ENCODE data around the gene ZCCHC14.

DNA sequence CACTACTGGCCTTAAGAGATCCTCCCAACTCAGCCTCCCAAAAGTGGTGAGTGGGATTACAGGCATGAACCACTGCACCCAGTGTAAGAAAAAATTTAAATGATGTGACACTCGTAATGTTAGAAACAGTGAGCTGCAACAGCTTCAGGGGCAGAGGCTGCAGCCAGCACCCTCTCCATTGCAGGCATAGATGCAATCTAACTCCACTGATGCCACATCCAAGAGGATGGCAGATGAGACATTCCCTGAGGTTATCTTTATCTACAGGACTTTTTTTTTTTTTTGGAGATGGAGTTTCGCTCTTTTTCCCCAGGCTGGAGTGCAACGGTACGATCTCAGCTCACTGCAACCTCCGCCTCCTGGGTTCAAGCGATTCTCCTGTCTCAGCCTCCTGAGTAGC lies 19.9 kb downstream of the ZCCHC14 start:
- TF ChIP-seq POLR2A (IDR thresholded peaks at IDR 0.05): no peak
- no peak for TF ChIP-seq POLR2AphosphoS5 (IDR thresholded peaks at IDR 0.05)

All from spleen (tissue), 3 donors.